Liver (tissue), 9 donors: Measurements from ENCODE around the gene KNTC1. TPM values are rescaled to one million over a fixed set of nuclear protein-coding genes. Genes with fewer than 3 reads are reported as not detected.

Experiments
- DNase-seq: peaks from one replicate; pipeline ENCODE4 v3.0.0-alpha.2; 2017; ENCODE audit warnings: low spot score
- H3K27ac ChIP-seq, 2 donors: one replicate each; pipeline ENCODE4 v1.7.0; 2013; ENCODE audit warnings: inconsistent platforms in 2 of 2, low read length in 2 of 2, control low read depth in 1 of 2, low read depth in 1 of 2, mild to moderate bottlenecking in 1 of 2
- H3K27me3 ChIP-seq, 4 donors: one replicate each; pipeline versions ENCODE4 v1.6.1 to v1.7.0; 2013; ENCODE audit warnings: low read length in 3 of 4, inconsistent platforms in 1 of 4, mild to moderate bottlenecking in 1 of 4, moderate library complexity in 1 of 4; ENCODE audit not compliant: control insufficient read depth in 4 of 4, insufficient read depth in 4 of 4
- H3K36me3 ChIP-seq, 4 donors: one replicate each; pipeline versions ENCODE4 v1.6.1 to v1.7.0; 2013; ENCODE audit warnings: low read length in 3 of 4, mild to moderate bottlenecking in 3 of 4, low read depth in 1 of 4, moderate library complexity in 1 of 4; ENCODE audit not compliant: control insufficient read depth in 4 of 4, insufficient read depth in 3 of 4
- H3K4me1 ChIP-seq, 4 donors: one replicate each; pipeline versions ENCODE4 v1.6.1 to v1.7.0; 2013; ENCODE audit warnings: low read length in 3 of 4, mild to moderate bottlenecking in 3 of 4, moderate library complexity in 1 of 4; ENCODE audit not compliant: control insufficient read depth in 4 of 4, insufficient read depth in 4 of 4
- H3K4me3 ChIP-seq, 3 donors: one replicate each; pipeline versions ENCODE4 v1.6.1 to v1.7.0; 2013; ENCODE audit warnings: low read length in 3 of 3, control low read depth in 1 of 3, low read depth in 1 of 3, mild to moderate bottlenecking in 1 of 3
- H3K9ac ChIP-seq, 2 donors: one replicate each; pipeline ENCODE4 v1.7.0; 2013; ENCODE audit warnings: low read length in 2 of 2, mild to moderate bottlenecking in 2 of 2, moderate library complexity in 2 of 2, control low read depth in 1 of 2, low read depth in 1 of 2
- H3K9me3 ChIP-seq, 4 donors: one replicate each; pipeline versions ENCODE4 v1.6.1 to v1.7.0; 2013; ENCODE audit warnings: low read length in 3 of 4; ENCODE audit not compliant: control insufficient read depth in 4 of 4
- ATF3 ChIP-seq: IDR thresholded peaks from 2 replicates; pipeline ENCODE4 v1.6.1; 2016; ENCODE audit warnings: antibody characterized with exemption
- CTCF ChIP-seq: fragments of 150-350 bp; IDR thresholded peaks from 2 replicates; pipeline ENCODE4 v1.5.1; 2017; ENCODE audit warnings: improper control_type of control experiment, low read depth, low read length; ENCODE audit not compliant: missing input control
- FOXA1 ChIP-seq: IDR thresholded peaks from 2 replicates; pipeline ENCODE4 v1.6.1; 2016; ENCODE audit warnings: antibody characterized with exemption
- GABPA ChIP-seq, 2 donors: IDR thresholded peaks in 1 of 2; conservative IDR thresholded peaks in 1 of 2; 2 replicates each; pipeline ENCODE4 v1.6.1; 2016; ENCODE audit warnings: antibody characterized with exemption in 2 of 2, mild to moderate bottlenecking in 1 of 2, moderate library complexity in 1 of 2
- HNF4A ChIP-seq, 2 donors: conservative IDR thresholded peaks; 2 replicates each; pipeline ENCODE4 v1.6.1; 2016; ENCODE audit warnings: antibody characterized with exemption in 2 of 2, mild to moderate bottlenecking in 2 of 2
- HNF4G ChIP-seq: IDR thresholded peaks from 2 replicates; pipeline ENCODE4 v1.6.1; 2016; ENCODE audit warnings: antibody characterized with exemption
- JUND ChIP-seq, 2 donors: IDR thresholded peaks; 2 replicates each; pipeline ENCODE4 v1.6.1; 2016; ENCODE audit warnings: antibody characterized with exemption in 2 of 2
- MAX ChIP-seq: IDR thresholded peaks from 2 replicates; pipeline ENCODE4 v1.6.1; 2016; ENCODE audit warnings: antibody characterized with exemption
- NR2F2 ChIP-seq: IDR thresholded peaks from 2 replicates; pipeline ENCODE4 v1.6.1; 2016; ENCODE audit warnings: antibody characterized with exemption
- RAD21 ChIP-seq, 2 donors: IDR thresholded peaks; 2 replicates each; pipeline ENCODE4 v1.6.1; 2016; ENCODE audit warnings: antibody characterized with exemption in 2 of 2, mild to moderate bottlenecking in 2 of 2
- REST ChIP-seq: IDR thresholded peaks from 2 replicates; pipeline ENCODE4 v1.6.1; 2016; ENCODE audit warnings: antibody characterized with exemption, mild to moderate bottlenecking
- RXRA ChIP-seq, 2 donors: IDR thresholded peaks; 2 replicates each; pipeline ENCODE4 v1.6.1; 2017 to 2018; ENCODE audit warnings: antibody characterized with exemption in 2 of 2, mild to moderate bottlenecking in 1 of 2
- SP1 ChIP-seq: IDR thresholded peaks from 2 replicates; pipeline ENCODE4 v1.6.1; 2018; ENCODE audit warnings: antibody characterized with exemption, mild to moderate bottlenecking
- TAF1 ChIP-seq: conservative IDR thresholded peaks from 2 replicates; pipeline ENCODE4 v1.6.1; 2016; ENCODE audit warnings: antibody characterized with exemption, mild to moderate bottlenecking
- YY1 ChIP-seq: IDR thresholded peaks from 2 replicates; pipeline ENCODE4 v1.6.1; 2016; ENCODE audit warnings: antibody characterized with exemption, mild to moderate bottlenecking
- ZBTB33 ChIP-seq: IDR thresholded peaks from 2 replicates; pipeline ENCODE4 v1.6.1; 2016; ENCODE audit warnings: antibody characterized with exemption
- WGBS: extraction: QIAGEN DNeasy Blood & Tissue Kit; methylation state at CpG from one replicate; pipeline ENCODE4 v1.1.7; 2013; 5-methylcytosine and 5-hydroxymethylcytosine counted together
- polyA plus RNA-seq, 2 donors: library from polyadenylated mRNA; stranded (reverse) in 1 of 2; unstranded in 1 of 2; fragments of 200-250 nt in 1 of 2; fragments of >200 nt in 1 of 2; fragmentation: Nextera tagmentation in 1 of 2; extraction: Ambion mirVana in 1 of 2; gene quantifications; one replicate each; pipeline versions ENCODE4 v1.2.1 to v1.2.3, GENCODE V29; 2013 to 2015
- total RNA-seq, 2 donors: library from RNA; depleted of rRNA; stranded (reverse); fragments of >200 nt; gene quantifications; one replicate each; pipeline ENCODE4 v1.2.3, GENCODE V29; 2014
- donor health status: healthy.
- donor health status: healthy.
- donor health status: healthy.
- donor health status: healthy.
- donor health status: healthy.

The KNTC1 gene
- total and polyA plus RNA-seq, 4 donors = 1.3 to 34.7 (median 4.0) TPM

DNA sequence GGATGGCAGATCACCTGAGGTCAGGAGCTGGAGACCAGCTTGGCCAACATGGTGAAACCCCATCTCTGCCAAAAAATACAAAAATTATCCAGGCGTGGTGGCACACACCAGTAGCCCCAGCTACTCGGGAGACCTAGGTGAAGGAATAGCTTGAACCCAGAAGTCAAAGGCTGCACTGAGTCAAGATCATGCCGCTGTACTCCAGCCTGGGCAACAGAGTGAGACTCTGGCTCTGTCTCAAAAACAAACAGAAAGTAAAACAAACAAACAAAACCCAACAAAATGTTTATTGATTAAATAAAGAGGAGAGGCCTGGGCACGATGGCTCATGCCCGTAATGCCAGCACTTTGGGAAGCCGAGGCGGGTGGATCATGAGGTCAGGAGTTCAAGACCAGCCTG lies 31.8 kb upstream of the KNTC1 start:
- Histone ChIP-seq H3K4me3 (no peak overlapping the region), H3K36me3 (peaks cover 7 to 21% (median 10%) of the 10 kb centered on the region in 4 donors), H3K9ac (no peak overlapping the region), H3K4me1 (peaks cover 8 to 20% (median 16%) of the 10 kb centered on the region in 4 donors), H3K27me3 (no peaks in the 10 kb centered on the region), H3K9me3 (no peaks in the 10 kb centered on the region), H3K27ac (no peak overlapping the region)
- whole genome bisulfite sequencing = 44% methylated on average over 7 of the region's 7 CpGs
- no peak for DNase-seq
- TF ChIP-seq CTCF (no peak), YY1 (no peak), RXRA (IDR thresholded peaks at IDR 0.05) (peak in 1 of 2 donors; percentile 32), HNF4A (conservative IDR thresholded peaks at IDR 0.05) (peak in 1 of 2 donors; percentile 16), MAX (no peak), REST (no peak), HNF4G (no peak), FOXA1 (no peak), JUND (IDR thresholded peaks at IDR 0.05) (no peak), ATF3 (no peak)

DNA sequence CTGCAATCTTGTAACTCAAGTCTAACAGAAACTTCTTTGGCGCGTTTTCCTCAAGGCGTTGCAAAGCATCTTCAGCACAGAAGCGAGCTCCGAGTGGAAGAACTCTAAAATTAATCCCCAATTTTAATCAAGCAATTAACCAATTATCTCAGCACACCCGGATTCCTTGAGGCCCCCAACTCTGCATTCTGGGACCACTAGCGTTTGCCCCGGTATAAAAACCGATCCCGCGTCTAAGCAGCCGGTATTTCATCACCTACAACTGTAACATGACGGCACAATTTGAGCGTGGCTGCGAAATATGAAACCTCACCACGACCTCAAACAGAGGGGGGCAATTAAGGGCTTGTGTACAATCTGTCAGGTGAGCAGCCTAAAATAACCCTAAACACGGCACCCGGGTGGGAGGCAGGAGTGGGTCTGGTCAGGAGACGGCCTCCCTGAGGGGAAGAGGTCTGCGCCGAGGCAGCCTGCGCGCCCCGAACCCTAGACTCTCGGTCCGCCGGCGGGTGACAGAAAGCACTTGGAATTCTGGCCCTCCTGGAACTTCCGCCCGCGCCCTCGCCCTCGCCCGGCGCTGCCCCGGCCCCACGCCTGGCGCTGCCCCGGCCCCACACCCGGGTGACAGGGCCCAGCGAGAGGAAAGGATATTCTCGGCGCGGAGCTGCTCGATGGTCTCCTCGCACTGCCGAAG lies 26.9 kb upstream of the KNTC1 start:
- Histone ChIP-seq H3K9me3 (no peaks in the 10 kb centered on the region), H3K9ac (peak overlapping the region; percentile 51 to 90), H3K4me1 (peaks cover 10 to 20% (median 16%) of the 10 kb centered on the region in 4 donors), H3K4me3 (peak overlapping the region; percentile 63 to 83 (median 82)), H3K27me3 (no peaks in the 10 kb centered on the region), H3K27ac (peak overlapping the region; percentile 94 to 98), H3K36me3 (peaks cover 9 to 23% (median 16%) of the 10 kb centered on the region in 4 donors)
- 1% methylated on average over 47 of the region's 47 CpGs for WGBS
- DNase-seq = no peak
- TF ChIP-seq MAX (no peak), HNF4G (no peak), ATF3 (peak; percentile 56), TAF1 (no peak), ZBTB33 (no peak), HNF4A (conservative IDR thresholded peaks at IDR 0.05) (no peak), SP1 (no peak), REST (no peak), JUND (IDR thresholded peaks at IDR 0.05) (peak in 1 of 2 donors; percentile 33), YY1 (no peak), NR2F2 (no peak), RXRA (IDR thresholded peaks at IDR 0.05) (peak; percentile 33 to 62), GABPA (IDR thresholded peaks at IDR 0.05 in 1 of 2, conservative IDR thresholded peaks at IDR 0.05 in 1 of 2) (no peak), RAD21 (IDR thresholded peaks at IDR 0.05) (no peak)
